Measurements from ENCODE around the gene KMT2C. TPM values are rescaled to one million over a fixed set of nuclear protein-coding genes. Genes with fewer than 3 reads are reported as not detected.

KMT2C gene
- total and polyA plus RNA-seq, 11 donors: 8.4 to 62.4 (median 42.2) TPM

GRCh38 chr7:152344253-152344652, 91.5 kb downstream of the KMT2C start:
- Histone ChIP-seq H3K27me3 (no peaks in the 10 kb centered on the region), H3K36me3 (peaks cover 0 to 27% (median 4%) of the 10 kb centered on the region in 9 donors), H3K4me3 (no peak overlapping the region), H3K27ac (no peak overlapping the region), H3K4me1 (peaks cover 0 to 39% (median 12%) of the 10 kb centered on the region in 12 donors), H3K9me3 (peaks cover 0 to 24% (median 10%) of the 10 kb centered on the region in 12 donors)
- 94 to 99% (median 97%) methylated on average over 2 of the region's 2 CpGs for WGBS, 4 donors
- intact Hi-C loops (cut with DNase I): loop anchor here in 7 of 10 donors (5.0 to 10.0 kb wide), 6 partner anchors 91 to 363 kb away; partner anchors contain the start of genes KMT2C (in 4 of the 7) and XRCC2 (in 1 of the 7)
- DNase-seq: no peak
- no peak for ATAC-seq
- TF ChIP-seq, protein P1, sequence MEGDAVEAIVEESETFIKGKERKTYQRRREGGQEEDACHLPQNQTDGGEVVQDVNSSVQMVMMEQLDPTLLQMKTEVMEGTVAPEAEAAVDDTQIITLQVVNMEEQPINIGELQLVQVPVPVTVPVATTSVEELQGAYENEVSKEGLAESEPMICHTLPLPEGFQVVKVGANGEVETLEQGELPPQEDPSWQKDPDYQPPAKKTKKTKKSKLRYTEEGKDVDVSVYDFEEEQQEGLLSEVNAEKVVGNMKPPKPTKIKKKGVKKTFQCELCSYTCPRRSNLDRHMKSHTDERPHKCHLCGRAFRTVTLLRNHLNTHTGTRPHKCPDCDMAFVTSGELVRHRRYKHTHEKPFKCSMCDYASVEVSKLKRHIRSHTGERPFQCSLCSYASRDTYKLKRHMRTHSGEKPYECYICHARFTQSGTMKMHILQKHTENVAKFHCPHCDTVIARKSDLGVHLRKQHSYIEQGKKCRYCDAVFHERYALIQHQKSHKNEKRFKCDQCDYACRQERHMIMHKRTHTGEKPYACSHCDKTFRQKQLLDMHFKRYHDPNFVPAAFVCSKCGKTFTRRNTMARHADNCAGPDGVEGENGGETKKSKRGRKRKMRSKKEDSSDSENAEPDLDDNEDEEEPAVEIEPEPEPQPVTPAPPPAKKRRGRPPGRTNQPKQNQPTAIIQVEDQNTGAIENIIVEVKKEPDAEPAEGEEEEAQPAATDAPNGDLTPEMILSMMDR (IDR thresholded peaks at IDR 0.05): no peak
- TF ChIP-seq POLR2A (IDR thresholded peaks at IDR 0.05): no peak

DNA sequence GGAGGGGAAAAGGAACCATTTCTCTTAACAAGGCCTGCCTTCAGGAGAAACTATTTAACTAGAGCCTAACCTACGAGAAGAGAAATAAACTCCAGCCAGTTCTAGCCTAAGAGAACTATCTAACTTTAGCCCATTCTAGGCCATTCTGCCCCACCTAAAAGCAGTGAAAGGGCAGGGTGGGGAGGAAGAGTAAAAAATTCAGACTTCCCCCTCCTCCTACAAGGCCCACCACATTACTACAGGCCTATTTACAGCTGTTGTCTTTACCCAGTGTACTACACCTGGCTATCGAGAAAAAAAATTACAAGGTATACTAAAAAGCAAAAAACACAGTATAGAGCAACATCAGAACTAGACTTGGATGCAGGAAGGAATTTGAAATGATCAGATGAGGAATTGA, 93.0 kb downstream of the KMT2C start:
- Histone ChIP-seq H3K27me3 (no peaks in the 10 kb centered on the region), H3K36me3 (peaks cover 0 to 13% (median 0%) of the 10 kb centered on the region in 9 donors), H3K4me3 (no peak overlapping the region), H3K4me1 (peaks cover 0 to 50% (median 20%) of the 10 kb centered on the region in 12 donors), H3K9me3 (peaks cover 0 to 15% (median 5%) of the 10 kb centered on the region in 12 donors), H3K27ac (no peak overlapping the region)
- ATAC-seq (no peak), DNase-seq (no peak)
- WGBS, 4 donors: 89 to 94% (median 92%) methylated on average over 2 of the region's 2 CpGs
- intact Hi-C loops (cut with DNase I): loop anchor here in 7 of 10 donors (5.0 to 10.0 kb wide), 6 partner anchors 92 to 365 kb away; partner anchors contain the start of genes KMT2C (in 4 of the 7) and XRCC2 (in 1 of the 7)
- TF ChIP-seq, protein P1 (IDR thresholded peaks at IDR 0.05): no peak
- TF ChIP-seq POLR2A (IDR thresholded peaks at IDR 0.05): no peak

DNA sequence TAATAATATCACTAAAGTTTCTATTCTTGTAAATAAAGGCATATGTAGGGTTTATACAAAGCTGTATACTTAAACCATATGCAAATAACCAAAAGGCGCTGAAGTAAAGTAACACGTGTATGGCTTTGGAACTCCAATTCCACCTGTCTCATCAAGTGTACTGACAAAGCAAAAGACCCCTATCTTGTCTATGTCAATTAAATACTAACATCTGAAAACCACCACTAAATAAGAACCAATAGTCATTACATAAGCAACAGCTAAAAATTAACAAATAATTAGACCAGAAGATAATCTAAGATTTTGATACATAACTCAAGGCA, 93.9 kb downstream of the KMT2C start:
- 88 to 94% (median 92%) methylated on average over 2 of the region's 2 CpGs for WGBS, 4 donors
- ATAC-seq (no peak), DNase-seq (no peak)
- Histone ChIP-seq H3K27ac (no peak overlapping the region), H3K9me3 (peaks cover 0 to 6% (median 0%) of the 10 kb centered on the region in 12 donors), H3K36me3 (peaks cover 0 to 6% (median 0%) of the 10 kb centered on the region in 9 donors), H3K4me3 (no peak overlapping the region), H3K27me3 (no peaks in the 10 kb centered on the region), H3K4me1 (peaks cover 0 to 58% (median 26%) of the 10 kb centered on the region in 12 donors)
- TF ChIP-seq POLR2A (IDR thresholded peaks at IDR 0.05): no peak
- TF ChIP-seq, protein P1 (IDR thresholded peaks at IDR 0.05): no peak
- intact Hi-C loops (cut with DNase I): loop anchor here in 7 of 10 donors (5.0 to 10.0 kb wide), 6 partner anchors 93 to 365 kb away; partner anchors contain the start of genes KMT2C (in 4 of the 7) and XRCC2 (in 1 of the 7)

DNA sequence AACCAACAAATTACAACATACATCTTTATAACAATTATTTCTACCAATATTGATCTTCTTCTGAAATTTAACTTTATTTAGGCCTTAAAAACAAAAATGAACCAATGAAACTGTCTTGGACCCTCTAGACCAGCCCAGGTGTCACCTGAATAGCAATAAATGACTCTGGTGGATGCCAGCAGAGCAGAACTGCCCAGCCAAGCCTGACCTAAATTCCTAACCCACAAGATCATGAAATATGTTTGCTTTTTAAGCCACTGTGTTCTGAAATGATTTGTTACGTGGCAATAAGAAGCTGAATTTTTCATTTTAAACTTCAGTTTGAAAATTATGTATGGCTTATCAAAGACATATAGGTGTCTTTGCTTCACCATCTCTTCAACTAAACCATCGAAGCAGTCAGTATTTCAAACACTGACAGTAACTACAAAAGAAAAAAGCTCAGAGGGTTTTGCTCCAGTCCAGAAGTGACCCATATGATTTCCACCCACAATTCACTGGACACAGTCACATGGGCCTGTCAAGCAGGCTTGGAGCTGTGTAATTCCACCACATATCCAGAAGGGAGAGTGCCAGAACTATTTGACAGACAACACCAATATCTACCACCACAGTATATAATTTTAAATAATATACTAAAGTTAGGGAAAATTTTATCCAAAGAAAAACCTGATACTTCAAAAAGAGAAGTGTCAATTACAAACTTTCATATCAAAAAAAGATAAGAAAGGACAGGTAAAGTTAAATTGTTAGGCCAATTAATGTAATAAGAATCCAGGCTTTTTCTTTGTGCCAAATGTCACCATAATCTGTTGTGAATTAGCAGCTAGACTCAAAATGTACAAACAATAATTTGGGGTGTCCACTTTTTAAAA, 94.5 kb downstream of the KMT2C start:
- TF ChIP-seq, protein P1 (IDR thresholded peaks at IDR 0.05): peak; percentile 14 to 75 (median 52)
- TF ChIP-seq POLR2A (IDR thresholded peaks at IDR 0.05): no peak
- H3K27me3 ChIP-seq: no peaks in the 10 kb centered on the region
- peaks cover 4 to 64% (median 32%) of the 10 kb centered on the region in 12 donors for H3K4me1 ChIP-seq
- DNase-seq (peak in 2 of 5 donors; percentile 11 to 42), ATAC-seq (peak; percentile 83 to 87 (median 86))
- peaks cover 0 to 3% (median 0%) of the 10 kb centered on the region in 9 donors for H3K36me3 ChIP-seq
- intact Hi-C loops (cut with DNase I): loop anchor here in 7 of 10 donors (5.0 to 10.0 kb wide), 6 partner anchors 94 to 366 kb away; partner anchors contain the start of genes KMT2C (in 4 of the 7) and XRCC2 (in 1 of the 7)
- peaks cover 0 to under 1% (median 0%) of the 10 kb centered on the region in 12 donors for H3K9me3 ChIP-seq
- peak overlapping the region in 1 of 12 donors; percentile 4 for H3K27ac ChIP-seq
- 57 to 77% (median 65%) methylated on average over 2 of the region's 2 CpGs for WGBS, 4 donors
- H3K4me3 ChIP-seq: no peak overlapping the region
